GM12873 (cell line): Measurements from ENCODE around the gene LIMS2.

Experiments
- CTCF ChIP-seq: IDR thresholded peaks from 2 replicates; pipeline ENCODE4 v1.5.1; 2012; ENCODE audit warnings: low read depth, mild to moderate bottlenecking, moderate library complexity, low read length, control low read depth; ENCODE audit not compliant: insufficient read depth; ENCODE audit errors: missing control alignments

LIMS2 gene

GRCh38 chr2:127679680-127680361, 4.5 kb upstream of the LIMS2 start:
- TF ChIP-seq CTCF, result no peak

GRCh38 chr2:127678991-127679390, 3.7 kb upstream of the LIMS2 start:
- TF ChIP-seq CTCF, result no peak

GRCh38 chr2:127678531-127678930, 3.2 kb upstream of the LIMS2 start:
- no peak for TF ChIP-seq CTCF

- TF ChIP-seq CTCF, result no peak
These were observed 1.6 kb upstream of the LIMS2 start for GRCh38 chr2:127676906-127677305.

- no peak for TF ChIP-seq CTCF
These were observed 805 bp downstream of the LIMS2 start for GRCh38 chr2:127674241-127675209.

- no peak for TF ChIP-seq CTCF
These were observed 1.9 kb downstream of the LIMS2 start for GRCh38 chr2:127673291-127674069.
